Mucosa of descending colon (tissue), 3 donors: ENCODE results near the gene DOK5. TPM values are rescaled to one million over a fixed set of nuclear protein-coding genes. Genes with fewer than 3 reads are reported as not detected.
"Not testable (repeated sequence)": the region's sequence is repeated elsewhere in the genome, so short reads cannot be mapped to it uniquely, and the experiment has no call there.

Experiments used
- ATAC-seq: fragments of 200-7000 bp; cut with Tn5 transposase; one replicate; pipeline ENCODE4 v1.9.1; 2020; ENCODE audit warnings: mild to moderate bottlenecking, moderate library complexity
- DNase-seq, 3 donors: peaks; one replicate each; pipeline ENCODE4 v3.0.0-alpha.2; 2020
- H3K36me3 ChIP-seq: fragments of 200-600 bp; one replicate; pipeline ENCODE4 v1.8.0; 2021; ENCODE audit warnings: low read depth, mild to moderate bottlenecking
- H3K4me1 ChIP-seq: fragments of 200-600 bp; one replicate; pipeline ENCODE4 v1.8.0; 2021; ENCODE audit warnings: low read depth, mild to moderate bottlenecking
- H3K4me3 ChIP-seq: fragments of 200-600 bp; one replicate; pipeline ENCODE4 v1.8.0; 2021; ENCODE audit warnings: mild to moderate bottlenecking
- H3K9me3 ChIP-seq: fragments of 200-600 bp; one replicate; pipeline ENCODE4 v1.8.0; 2021; ENCODE audit warnings: mild to moderate bottlenecking
- CTCF ChIP-seq: fragments of 200-600 bp; IDR thresholded peaks from one replicate; pipeline ENCODE4 v1.8.0; 2022; ENCODE audit warnings: antibody characterized with exemption, mild to moderate bottlenecking
- intact Hi-C, 2 donors: fragments of 100-400 bp; cut with DNase I in 1 of 2; cut with micrococcal nuclease in 1 of 2; formaldehyde crosslinking; loops; one replicate each; pipeline versions ENCODE4 v1.11.0 to v1.11.1; 2022; cut with DNase I, micrococcal nuclease
- total RNA-seq, 3 donors: library from RNA; stranded (reverse); fragmentation: NEBNext Ultra II Directional in 2 of 3; extraction: Animal tissue kit (Norgen Biotek cat#: 25700) in 2 of 3; gene quantifications; one replicate each; pipeline versions ENCODE4 v1.2.1 to v1.2.4, GENCODE V29; 2021 to 2023
- donor health status: DM: no; HTN: no; CAD: no; lungs with moderate emphysema.
- donor health status: DM: no; HTN: no; CAD: no.
- donor health status: DM: no; HTN: yes; CAD: no.

DOK5 gene
- total RNA-seq, 3 donors from 2014 or later, result 0.29 to 2.3 (median 0.67) TPM

DNA sequence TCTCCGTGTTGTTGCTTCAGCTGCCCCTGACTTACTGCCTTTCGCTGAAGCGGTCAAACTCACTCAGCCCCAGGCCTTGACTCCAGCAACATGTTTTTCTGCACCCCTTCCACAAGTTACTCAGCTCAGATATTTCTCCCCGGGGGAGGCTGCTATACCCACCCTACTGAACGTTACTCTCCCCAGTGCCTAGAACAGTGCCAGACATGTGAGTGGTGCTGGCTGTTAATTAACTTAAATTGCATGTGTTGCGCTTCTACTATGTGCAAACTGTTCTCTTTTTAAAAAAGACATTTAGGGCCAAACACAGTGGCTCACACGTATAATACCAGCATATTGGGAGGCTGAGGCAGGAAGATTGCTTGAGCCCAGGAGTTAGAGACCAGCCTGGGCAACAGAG, 41.2 kb upstream of the DOK5 start:
- ATAC-seq (no peak), DNase-seq (no peak)
- Histone ChIP-seq H3K9me3 (no peaks in the 10 kb centered on the region), H3K4me1 (no peaks in the 10 kb centered on the region), H3K4me3 (no peak overlapping the region), H3K36me3 (no peaks in the 10 kb centered on the region)
- intact Hi-C loops, result no loop called here
- TF ChIP-seq CTCF, result no peak

DNA sequence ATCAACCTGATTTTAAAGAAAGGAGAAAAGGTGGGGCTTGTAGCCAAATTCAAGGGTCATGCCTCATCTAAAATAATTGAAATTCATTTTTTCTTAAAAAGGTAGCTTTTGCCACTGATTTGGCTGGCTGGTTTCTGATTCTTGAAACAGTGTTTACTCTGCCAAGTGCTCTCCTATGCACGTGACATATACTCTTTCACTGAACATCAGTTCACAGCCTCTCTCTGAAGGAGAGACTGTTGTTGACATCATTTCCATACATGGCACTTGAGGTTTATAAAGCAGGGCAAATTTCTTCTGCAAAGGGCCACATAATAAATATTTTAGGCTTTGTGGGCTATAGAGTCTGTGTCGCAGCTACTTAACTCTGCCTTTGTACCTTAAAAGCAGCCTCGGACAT, 40.4 kb upstream of the DOK5 start:
- no peak for ATAC-seq

GRCh38 chr20:54436410-54436809, 39.0 kb upstream of the DOK5 start:
- not testable (repeated sequence) for ATAC-seq

More for the DNA sequence above, 40.4 kb upstream of the DOK5 start:
- TF ChIP-seq CTCF, result no peak
- Histone ChIP-seq H3K9me3 (no peaks in the 10 kb centered on the region), H3K4me3 (no peak overlapping the region), H3K4me1 (no peaks in the 10 kb centered on the region), H3K36me3 (no peaks in the 10 kb centered on the region)
- DNase-seq, result no peak
- intact Hi-C loops, result no loop called here

GRCh38 chr20:54438166-54438565, 37.2 kb upstream of the DOK5 start:
- intact Hi-C loops, result no loop called here
- no peak for ATAC-seq
- no peak for TF ChIP-seq CTCF
- Histone ChIP-seq H3K4me3 (no peak overlapping the region), H3K36me3 (no peaks in the 10 kb centered on the region), H3K4me1 (no peaks in the 10 kb centered on the region), H3K9me3 (no peaks in the 10 kb centered on the region)
- no peak for DNase-seq

More at GRCh38 chr20:54436410-54436809, 39.0 kb upstream of the DOK5 start:
- H3K4me3 ChIP-seq, H3K9me3 ChIP-seq, DNase-seq, H3K36me3 ChIP-seq, intact Hi-C loops, H3K4me1 ChIP-seq: not testable (repeated sequence)

GRCh38 chr20:54450207-54450606, 25.2 kb upstream of the DOK5 start:
- TF ChIP-seq CTCF, result no peak
- intact Hi-C loops, result no loop called here
- ATAC-seq (no peak), DNase-seq (no peak)
- H3K4me3 ChIP-seq, result no peak overlapping the region
- no peaks in the 10 kb centered on the region for H3K9me3 ChIP-seq
- H3K4me1 ChIP-seq, result no peaks in the 10 kb centered on the region
- H3K36me3 ChIP-seq, result no peaks in the 10 kb centered on the region

DNA sequence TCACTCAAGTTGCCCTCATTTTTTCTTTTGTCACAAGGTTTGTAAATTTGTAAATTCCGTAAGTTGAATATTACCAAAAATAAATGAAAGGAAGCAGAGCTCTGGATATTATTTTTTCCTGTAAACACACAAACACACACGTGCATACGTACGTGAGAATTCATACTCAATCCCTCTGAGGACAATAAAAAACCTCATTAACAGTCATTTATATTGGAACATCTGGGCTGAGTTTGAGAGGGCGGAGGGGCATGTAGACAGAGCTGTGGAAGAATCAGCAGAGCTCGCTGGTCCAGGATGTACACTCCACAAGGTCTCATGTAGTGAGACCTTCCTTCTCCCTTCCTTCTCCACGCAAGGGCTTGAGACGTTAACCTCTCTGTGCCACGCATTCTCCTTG, 24.2 kb upstream of the DOK5 start:
- no peaks in the 10 kb centered on the region for H3K9me3 ChIP-seq
- no peak for TF ChIP-seq CTCF

More for the DNA sequence above, 24.2 kb upstream of the DOK5 start:
- ATAC-seq (no peak), DNase-seq (no peak)
- no peaks in the 10 kb centered on the region for H3K36me3 ChIP-seq
- intact Hi-C loops, result no loop called here
- no peak overlapping the region for H3K4me3 ChIP-seq
- H3K4me1 ChIP-seq, result no peaks in the 10 kb centered on the region
